DMS53 treated with DMSO at 0.1 percent for 48 hours (cell line): ENCODE measurements around the gene CBX7.

ENCODE experiments used
- DNase-seq: peaks from one replicate; lab custom pipeline; 2025; ENCODE audit not compliant: unreplicated experiment; lab: John Stamatoyannopoulos, UW

CBX7 gene

GRCh38 chr22:39152511-39153219 is at the start of gene CBX7:
Gene CBX7 (minus strand): TSS chr22:39152680. CDS start chr22:39152444, 236 bp downstream.
- peak; percentile 56 for DNase-seq

- DNase-seq = no peak
These were observed 45.1 kb upstream of the CBX7 start for GRCh38 chr22:39197578-39197977.

GRCh38 chr22:39194098-39194497 is 41.6 kb upstream of the CBX7 start:
- DNase-seq = no peak

- no peak for DNase-seq
These were observed 36.3 kb upstream of the CBX7 start for GRCh38 chr22:39188809-39189208.

- no peak for DNase-seq
These were observed 33.1 kb upstream of the CBX7 start for GRCh38 chr22:39185601-39186012.

GRCh38 chr22:39184586-39185577 is 32.4 kb upstream of the CBX7 start:
- DNase-seq = no peak

GRCh38 chr22:39183991-39184585 is 31.6 kb upstream of the CBX7 start:
- DNase-seq = no peak

GRCh38 chr22:39182478-39183030 is 30.1 kb upstream of the CBX7 start:
- no peak for DNase-seq

- DNase-seq = no peak
These were observed 29.3 kb upstream of the CBX7 start for GRCh38 chr22:39181778-39182177.

GRCh38 chr22:39181356-39181755 is 28.9 kb upstream of the CBX7 start:
- no peak for DNase-seq

GRCh38 chr22:39179841-39180335 is 27.4 kb upstream of the CBX7 start:
- DNase-seq = no peak

- DNase-seq = no peak
These were observed 26.9 kb upstream of the CBX7 start for GRCh38 chr22:39179401-39179827.

GRCh38 chr22:39178206-39179111 is 26.0 kb upstream of the CBX7 start:
- no peak for DNase-seq

- DNase-seq = no peak
These were observed 25.3 kb upstream of the CBX7 start for GRCh38 chr22:39177791-39178190.

GRCh38 chr22:39177456-39177775 is 24.9 kb upstream of the CBX7 start:
- DNase-seq = no peak

GRCh38 chr22:39176714-39177455 is 24.4 kb upstream of the CBX7 start:
- no peak for DNase-seq

- no peak for DNase-seq
These were observed 23.7 kb upstream of the CBX7 start for GRCh38 chr22:39176143-39176713.

- no peak for DNase-seq
These were observed 23.1 kb upstream of the CBX7 start for GRCh38 chr22:39175353-39176142.
